ENCODE results near the gene RBM38. TPM values are rescaled to one million over a fixed set of nuclear protein-coding genes. Genes with fewer than 3 reads are reported as not detected.

Gene RBM38
- total RNA-seq, 4 donors from 2014 or later: 67.6 to 203 (median 139) TPM

- 79% methylated on average over 5 of the region's 5 CpGs for WGBS
- Histone ChIP-seq H3K4me3 (no peak overlapping the region), H3K27ac (replicated peaks in 1 of 4) (no peak overlapping the region), H3K9me3 (no peaks in the 10 kb centered on the region), H3K36me3 (peaks cover 38 to 74% (median 60%) of the 10 kb centered on the region in 4 donors), H3K4me1 (peaks cover under 1 to 14% (median 8%) of the 10 kb centered on the region in 4 donors), H3K27me3 (no peaks in the 10 kb centered on the region)
- DNase-seq (ENCODE audit: extremely low spot score): no peak
- TF ChIP-seq EP300 (IDR thresholded peaks at IDR 0.05) (no peak), CTCF (IDR thresholded peaks at IDR 0.05) (no peak), POLR2AphosphoS5 (IDR thresholded peaks at IDR 0.05) (no peak), POLR2A (IDR thresholded peaks at IDR 0.05; ENCODE audit: low read depth) (no peak)
- intact Hi-C loops (cut with DNase I): no loop called here
Observed at GRCh38 chr20:57379263-57379647, 11.9 kb upstream of the RBM38 start.

- Histone ChIP-seq H3K36me3 (peaks cover 28 to 74% (median 54%) of the 10 kb centered on the region in 4 donors), H3K4me3 (no peak overlapping the region), H3K9me3 (no peaks in the 10 kb centered on the region), H3K27me3 (no peaks in the 10 kb centered on the region), H3K27ac (replicated peaks in 1 of 4) (no peak overlapping the region), H3K4me1 (peaks cover 0 to 14% (median 5%) of the 10 kb centered on the region in 4 donors)
- no peak for DNase-seq (ENCODE audit: extremely low spot score)
- intact Hi-C loops (cut with DNase I): loop anchor here (5.0 to 10.0 kb wide), 2 partner anchors 212 to 825 kb away; no protein-coding TSS in a partner anchor
- no peak for TF ChIP-seq EP300 (IDR thresholded peaks at IDR 0.05)
- TF ChIP-seq POLR2A (IDR thresholded peaks at IDR 0.05; ENCODE audit: low read depth): no peak
- no peak for TF ChIP-seq CTCF (IDR thresholded peaks at IDR 0.05)
- no peak for TF ChIP-seq POLR2AphosphoS5 (IDR thresholded peaks at IDR 0.05)
- WGBS: 88% methylated on average over 7 of the region's 10 CpGs
Observed at GRCh38 chr20:57380081-57380750, 11.0 kb upstream of the RBM38 start.

- peak; percentile 95 for DNase-seq (ENCODE audit: extremely low spot score)
- Histone ChIP-seq H3K4me1 (peaks cover 0 to 14% (median 6%) of the 10 kb centered on the region in 4 donors), H3K9me3 (no peaks in the 10 kb centered on the region), H3K27me3 (no peaks in the 10 kb centered on the region), H3K4me3 (no peak overlapping the region), H3K36me3 (peaks cover 22 to 60% (median 44%) of the 10 kb centered on the region in 4 donors), H3K27ac (replicated peaks in 1 of 4) (peak overlapping the region; percentile 15 to 55 (median 40))
- intact Hi-C loops (cut with DNase I): loop anchor here (1.0 to 10.0 kb wide), 3 partner anchors 113 to 823 kb away; no protein-coding TSS in a partner anchor
- TF ChIP-seq POLR2AphosphoS5 (IDR thresholded peaks at IDR 0.05) (peak in 1 of 2 donors; percentile 66), EP300 (IDR thresholded peaks at IDR 0.05) (no peak), CTCF (IDR thresholded peaks at IDR 0.05) (peak; percentile 95 to 96 (median 95))
- WGBS: 42% methylated on average over 20 of the region's 20 CpGs
Observed at GRCh38 chr20:57381596-57382503, 9.3 kb upstream of the RBM38 start.

GRCh38 chr20:57382516-57382915 lies 8.7 kb upstream of the RBM38 start:
- H3K27me3 ChIP-seq: no peaks in the 10 kb centered on the region
- 85% methylated on average over 5 of the region's 5 CpGs for WGBS
- H3K27ac ChIP-seq (replicated peaks in 1 of 4): peak overlapping the region; percentile 15 to 55 (median 40)
- no peak for TF ChIP-seq EP300 (IDR thresholded peaks at IDR 0.05)
- TF ChIP-seq POLR2AphosphoS5 (IDR thresholded peaks at IDR 0.05): no peak
- no peak for TF ChIP-seq POLR2A (IDR thresholded peaks at IDR 0.05; ENCODE audit: low read depth)
- no peak for TF ChIP-seq CTCF (IDR thresholded peaks at IDR 0.05)
- no peak for DNase-seq (ENCODE audit: extremely low spot score)
- intact Hi-C loops (cut with DNase I): loop anchor here (5.0 to 10.0 kb wide), 2 partner anchors 210 to 822 kb away; no protein-coding TSS in a partner anchor
- H3K4me3 ChIP-seq: no peak overlapping the region
- H3K4me1 ChIP-seq: peaks cover 0 to 14% (median 6%) of the 10 kb centered on the region in 4 donors
- no peaks in the 10 kb centered on the region for H3K9me3 ChIP-seq
- H3K36me3 ChIP-seq: peaks cover 17 to 54% (median 37%) of the 10 kb centered on the region in 4 donors

Data from esophagus muscularis mucosa (tissue), 4 donors.